ENCODE measurements around the gene GDF2. TPM values are rescaled to one million over a fixed set of nuclear protein-coding genes. Genes with fewer than 3 reads are reported as not detected.

Gene GDF2
- total RNA-seq, 1 donor from 2014 or later: not detected

GRCh38 chr10:47312663-47312995 is 9.6 kb upstream of the GDF2 start:
- ATAC-seq (no peak), DNase-seq (no peak)
- Histone ChIP-seq H3K4me1 (peaks cover 7% of the 10 kb centered on the region), H3K27ac (no peak overlapping the region), H3K4me3 (no peak overlapping the region), H3K27me3 (ENCODE audit: low read depth) (no peaks in the 10 kb centered on the region), H3K9me3 (no peaks in the 10 kb centered on the region), H3K36me3 (peaks cover 4% of the 10 kb centered on the region)
- intact Hi-C loops (cut with DNase I): loop anchor here (10.0 kb wide), 1 partner anchor 268 kb away; no protein-coding TSS in a partner anchor
- no peak for TF ChIP-seq CTCF (IDR thresholded peaks at IDR 0.05)

GRCh38 chr10:47314416-47314970 is 7.8 kb upstream of the GDF2 start:
- Histone ChIP-seq H3K9me3 (no peaks in the 10 kb centered on the region), H3K4me1 (peaks cover 7% of the 10 kb centered on the region), H3K27me3 (ENCODE audit: low read depth) (no peaks in the 10 kb centered on the region), H3K4me3 (no peak overlapping the region), H3K36me3 (peaks cover 4% of the 10 kb centered on the region), H3K27ac (no peak overlapping the region)
- no peak for TF ChIP-seq CTCF (IDR thresholded peaks at IDR 0.05)
- no peak for DNase-seq
- no peak for ATAC-seq
- intact Hi-C loops (cut with DNase I): loop anchor here (10.0 kb wide), 1 partner anchor 270 kb away; no protein-coding TSS in a partner anchor

GRCh38 chr10:47315421-47315820 is 6.8 kb upstream of the GDF2 start:
- Histone ChIP-seq H3K4me1 (peaks cover 7% of the 10 kb centered on the region), H3K36me3 (peaks cover 4% of the 10 kb centered on the region), H3K9me3 (no peaks in the 10 kb centered on the region), H3K27me3 (ENCODE audit: low read depth) (no peaks in the 10 kb centered on the region), H3K4me3 (no peak overlapping the region), H3K27ac (no peak overlapping the region)
- ATAC-seq (no peak), DNase-seq (no peak)
- TF ChIP-seq CTCF (IDR thresholded peaks at IDR 0.05): no peak
- intact Hi-C loops (cut with DNase I): loop anchor here (10.0 kb wide), 1 partner anchor 271 kb away; no protein-coding TSS in a partner anchor

GRCh38 chr10:47316131-47316530 is 6.1 kb upstream of the GDF2 start:
- no peaks in the 10 kb centered on the region for H3K9me3 ChIP-seq
- no peak for TF ChIP-seq CTCF (IDR thresholded peaks at IDR 0.05)
- H3K27ac ChIP-seq: no peak overlapping the region
- ATAC-seq (no peak), DNase-seq (no peak)
- H3K27me3 ChIP-seq (ENCODE audit: low read depth): no peaks in the 10 kb centered on the region
- intact Hi-C loops (cut with DNase I): loop anchor here (10.0 kb wide), 1 partner anchor 271 kb away; no protein-coding TSS in a partner anchor
- no peak overlapping the region for H3K4me3 ChIP-seq
- H3K4me1 ChIP-seq: peaks cover 1% of the 10 kb centered on the region
- H3K36me3 ChIP-seq: peaks cover 4% of the 10 kb centered on the region

GRCh38 chr10:47317251-47317650 is 5.0 kb upstream of the GDF2 start:
- ATAC-seq: no peak
- Histone ChIP-seq H3K4me1 (no peaks in the 10 kb centered on the region), H3K4me3 (no peak overlapping the region), H3K27ac (no peak overlapping the region), H3K27me3 (ENCODE audit: low read depth) (peaks cover 3% of the 10 kb centered on the region), H3K9me3 (no peaks in the 10 kb centered on the region), H3K36me3 (peaks cover 4% of the 10 kb centered on the region)
- intact Hi-C loops (cut with DNase I): loop anchor here (10.0 kb wide), 1 partner anchor 272 kb away; no protein-coding TSS in a partner anchor
- DNase-seq: no peak
- TF ChIP-seq CTCF (IDR thresholded peaks at IDR 0.05): no peak
